NOMO-1 (cell line): ENCODE results near the gene EIF4G2.
A peak's percentile ranks its signal among the peaks of the same experiment; 100 is the strongest.

Experiments used
- DNase-seq, 2 experiments: peaks; one replicate each; lab custom pipeline; 2025; ENCODE audit not compliant: unreplicated experiment in 2 of 2; lab: John Stamatoyannopoulos, UW

Gene EIF4G2

DNA sequence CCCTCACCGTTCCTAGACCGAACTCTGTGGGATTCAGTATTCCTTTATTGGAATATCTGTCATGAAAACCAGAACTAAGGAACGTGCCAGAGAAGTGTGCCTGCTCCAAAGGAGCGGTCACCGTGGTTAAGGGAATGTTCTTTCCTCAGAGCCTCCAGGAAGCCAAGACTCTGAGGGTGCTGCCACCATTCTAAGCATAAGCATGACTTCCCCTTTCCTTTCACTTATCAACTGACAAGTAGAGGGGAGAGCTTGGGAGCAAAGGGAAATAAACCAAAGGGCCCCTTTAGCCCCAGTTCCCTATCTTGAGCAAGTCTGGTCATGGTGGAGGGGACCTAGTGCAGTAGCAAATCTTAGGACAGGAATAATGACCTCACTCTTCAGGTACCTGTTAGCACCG is 30.9 kb downstream of the EIF4G2 start:
- DNase-seq: peak; percentile 49 to 63

DNA sequence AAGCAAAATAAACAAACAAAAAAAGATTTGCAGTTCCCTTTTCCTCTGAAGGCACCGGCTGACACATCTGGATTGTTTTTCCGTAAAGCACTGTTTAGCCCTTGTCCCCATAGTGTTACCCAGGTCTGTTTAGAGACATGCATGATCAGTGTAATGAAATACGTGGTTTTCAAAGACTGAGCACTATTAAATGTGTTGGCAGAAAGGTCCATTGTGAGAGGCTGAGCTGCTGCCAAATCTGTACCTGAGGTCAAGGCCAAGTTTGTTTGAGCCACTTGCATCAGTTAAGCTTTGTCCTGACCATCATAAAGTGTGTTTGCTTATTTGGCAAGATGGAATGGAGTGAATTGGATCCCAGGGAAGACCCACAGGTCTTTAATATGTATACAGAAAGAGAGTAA is 31.3 kb downstream of the EIF4G2 start:
- no peak for DNase-seq

DNA sequence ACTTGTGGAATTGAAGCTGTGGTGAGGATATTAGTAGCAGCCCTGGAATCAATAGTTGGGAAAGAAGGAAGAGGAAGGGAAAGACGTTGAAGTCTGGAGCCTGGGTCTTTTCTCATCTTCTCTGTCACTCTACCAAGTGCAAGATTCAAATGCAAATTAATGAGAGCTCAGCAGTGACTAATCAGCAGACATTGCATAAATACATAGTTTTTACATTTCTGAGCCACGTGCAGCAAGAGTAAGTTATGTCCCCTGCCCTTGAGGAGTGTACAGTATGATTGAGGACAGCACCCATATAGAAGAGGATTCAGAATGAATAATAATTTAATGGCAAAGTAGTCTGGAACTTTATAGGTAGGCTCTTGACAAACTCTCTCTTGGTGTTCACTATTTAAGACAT is 33.9 kb downstream of the EIF4G2 start:
- no peak for DNase-seq

DNA sequence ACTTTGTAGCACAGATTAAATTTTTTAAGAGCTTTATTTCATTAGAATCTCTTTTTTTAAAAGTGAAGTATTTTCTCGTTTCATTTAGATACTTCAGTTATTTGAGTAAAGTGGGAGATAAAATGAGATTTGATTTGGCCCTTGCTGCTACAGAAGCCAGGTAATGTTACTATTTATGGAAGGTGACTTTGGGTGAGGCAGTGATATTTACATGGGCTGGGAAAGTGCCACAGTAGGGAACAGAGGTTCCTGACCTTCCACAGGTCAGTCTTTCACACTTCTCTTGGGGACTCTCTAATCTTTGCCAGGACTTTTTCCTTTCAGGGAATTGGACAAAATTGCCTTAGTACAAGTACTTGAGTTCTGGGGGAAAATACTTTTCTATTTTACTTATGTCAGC is 37.3 kb downstream of the EIF4G2 start:
- DNase-seq: no peak

DNA sequence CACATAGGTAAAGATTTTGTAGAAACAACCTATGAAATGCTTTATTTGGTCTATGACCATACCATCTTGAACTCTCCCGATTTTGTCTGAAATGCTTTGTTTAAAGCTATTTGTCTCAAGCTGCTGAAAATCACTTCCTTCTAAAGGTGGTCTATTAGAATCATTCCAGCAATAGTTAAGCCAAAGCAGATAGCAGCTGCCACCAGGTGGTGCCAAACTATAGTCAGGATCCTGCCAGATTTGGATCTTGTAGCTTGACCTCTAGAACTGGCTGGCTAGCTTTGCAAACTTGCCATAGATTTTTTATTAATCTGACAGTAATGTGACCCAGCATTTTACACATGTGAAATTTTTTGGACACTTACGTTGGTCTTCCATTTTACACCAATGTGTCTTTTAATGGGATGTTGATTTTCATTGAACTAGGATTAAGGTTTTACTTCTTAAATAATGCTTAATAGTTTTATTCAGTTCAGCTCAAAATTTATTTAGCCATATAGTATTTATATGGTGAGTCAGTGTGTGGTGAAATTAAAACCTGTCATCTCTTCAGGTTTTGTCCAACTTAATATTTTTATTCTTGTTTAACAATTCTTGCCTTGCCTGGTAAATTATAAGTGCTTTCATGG is 38.0 kb downstream of the EIF4G2 start:
- peak in 1 of 2 experiments; percentile 32 for DNase-seq

DNA sequence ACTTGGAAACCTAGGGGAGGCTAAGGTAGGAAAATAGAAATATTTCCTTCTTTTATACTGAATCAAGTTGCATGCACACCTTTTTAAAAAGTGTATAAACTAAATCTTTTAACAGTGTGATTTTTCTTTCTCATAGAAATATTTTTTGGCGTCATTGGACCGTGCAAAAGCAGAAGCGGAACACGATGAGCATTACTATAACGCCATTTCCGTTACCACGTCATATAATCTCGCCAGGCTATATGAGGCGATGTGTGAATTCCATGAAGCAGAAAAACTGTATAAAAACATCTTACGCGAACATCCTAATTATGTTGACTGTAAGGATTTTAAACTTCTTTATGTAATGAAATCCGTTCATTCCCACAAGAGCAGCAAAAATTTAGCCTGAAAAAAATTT is 44.3 kb downstream of the EIF4G2 start:
- no peak for DNase-seq

DNA sequence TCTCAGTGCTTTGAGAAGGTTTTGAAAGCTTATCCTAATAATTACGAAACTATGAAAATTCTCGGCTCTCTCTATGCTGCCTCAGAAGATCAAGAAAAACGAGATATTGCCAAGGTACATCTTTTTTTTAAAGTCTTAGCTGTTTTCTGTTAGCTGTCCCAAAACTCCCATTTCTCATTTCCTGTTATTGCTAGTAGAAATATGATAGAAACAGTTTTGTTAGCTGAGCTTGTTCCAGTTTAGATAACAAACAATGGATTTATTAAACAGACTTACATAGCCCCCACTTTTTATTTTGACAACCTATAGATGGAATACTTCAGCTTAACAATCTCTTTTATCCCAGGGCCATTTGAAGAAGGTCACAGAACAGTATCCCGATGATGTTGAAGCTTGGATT is 45.0 kb downstream of the EIF4G2 start:
- no peak for DNase-seq

DNA sequence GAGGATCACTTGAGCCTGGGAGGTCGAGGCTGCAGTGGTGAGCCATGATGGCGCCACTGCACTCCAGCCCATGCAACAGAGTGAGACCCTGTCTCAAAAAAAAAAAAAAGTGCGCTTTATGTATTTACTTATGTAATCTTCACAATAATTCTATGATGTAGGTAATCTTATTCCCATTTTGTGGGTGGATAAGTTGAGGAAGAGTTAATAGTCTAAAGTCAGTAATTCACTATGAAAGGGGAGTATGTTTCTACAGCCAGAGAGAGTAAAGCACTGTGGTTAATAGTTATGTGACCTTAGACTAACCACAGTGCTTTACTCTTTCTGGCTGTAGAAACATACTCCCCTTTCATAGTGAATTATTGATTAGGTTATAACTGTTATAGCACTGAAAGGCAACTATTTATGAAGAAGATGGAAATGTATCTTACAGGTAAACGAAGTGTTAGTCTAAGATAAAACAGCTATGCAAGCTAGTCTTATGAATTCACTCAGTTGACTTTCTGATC is 45.8 kb downstream of the EIF4G2 start:
- DNase-seq: no peak

DNA sequence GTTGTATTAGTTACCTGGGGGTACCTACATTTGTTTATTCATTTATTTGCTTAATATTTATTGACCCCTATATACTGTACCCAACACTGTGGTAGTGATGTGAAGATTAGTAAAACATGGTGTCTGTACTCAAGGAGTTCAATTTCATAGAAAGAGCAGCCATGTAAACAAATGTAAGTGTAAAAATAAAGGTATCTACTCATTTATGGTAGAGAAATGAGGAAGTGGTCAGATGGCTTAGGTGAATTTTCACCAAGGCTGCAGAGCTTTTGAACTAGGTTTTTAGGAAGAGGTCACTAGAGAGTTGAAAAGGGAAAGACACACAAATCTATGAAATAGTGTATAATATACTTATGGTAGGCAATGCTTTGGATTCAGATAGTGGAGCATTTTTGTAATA is 46.5 kb downstream of the EIF4G2 start:
- DNase-seq: peak; percentile 29 to 71

DNA sequence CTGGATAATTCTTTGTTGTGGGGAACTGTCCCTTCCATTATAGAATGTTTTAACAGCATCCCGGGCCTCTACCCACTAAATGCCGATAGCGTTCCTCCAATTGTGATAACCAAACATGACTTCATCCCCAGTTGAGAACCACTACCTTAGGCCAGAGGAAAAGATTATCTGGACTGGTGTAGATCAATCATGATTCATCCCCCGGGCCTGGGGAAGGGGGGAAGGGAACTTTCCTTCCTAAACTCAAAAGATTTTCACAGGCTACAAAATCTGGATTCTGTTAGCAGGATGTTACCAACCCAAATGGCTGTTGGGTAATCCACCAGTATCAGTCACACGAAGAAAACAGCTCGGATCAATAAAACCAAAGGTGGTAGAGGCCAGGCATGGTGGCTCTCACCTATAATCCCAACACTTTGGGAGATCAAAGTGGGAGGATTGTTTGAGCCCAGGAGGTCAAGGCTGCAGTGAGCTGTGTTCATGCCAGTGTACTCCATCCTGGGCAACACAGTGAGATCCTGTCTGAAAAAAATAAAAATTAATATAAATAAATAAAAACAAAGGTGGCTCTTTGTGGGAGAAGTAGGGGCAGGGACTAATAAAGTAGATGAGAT is 47.5 kb downstream of the EIF4G2 start:
- no peak for DNase-seq

DNA sequence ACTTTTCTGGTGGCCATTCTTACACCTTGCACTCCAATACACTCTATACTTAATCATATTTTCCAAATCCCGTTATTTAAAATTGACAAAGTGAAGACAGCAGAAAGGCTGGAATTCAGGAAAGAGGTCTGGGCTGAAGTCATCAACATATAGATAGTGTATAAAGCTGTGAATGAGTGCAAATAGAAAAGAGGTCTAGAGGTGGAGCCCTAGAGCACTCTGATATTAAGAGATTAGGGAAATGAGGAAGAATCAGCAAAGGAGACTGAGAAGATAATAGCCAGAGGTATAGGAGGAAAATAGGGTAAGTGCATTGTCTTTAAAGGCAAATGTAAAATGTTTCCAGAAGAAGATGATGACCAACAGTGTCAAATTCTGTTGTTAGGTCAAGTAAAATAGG is 49.8 kb downstream of the EIF4G2 start:
- DNase-seq: peak in 1 of 2 experiments; percentile 20

DNA sequence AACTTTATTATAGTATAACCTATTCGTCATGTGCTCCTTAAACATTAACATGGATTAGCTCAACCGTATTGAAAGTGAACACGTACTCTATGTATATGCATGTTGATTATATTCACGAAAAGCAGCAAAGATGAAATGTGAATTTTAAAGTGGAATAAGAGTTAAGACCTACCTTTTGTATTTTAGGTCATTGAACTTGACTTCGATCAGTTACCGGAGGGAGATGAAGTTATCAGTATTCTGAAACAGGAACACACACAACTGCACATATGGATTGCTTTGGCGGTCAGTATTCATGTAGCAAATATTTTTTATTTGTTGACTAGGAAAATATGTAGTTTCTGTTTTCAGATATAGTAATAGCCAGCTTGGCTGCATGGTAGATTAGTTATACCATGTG is 56.2 kb downstream of the EIF4G2 start:
- no peak for DNase-seq

DNA sequence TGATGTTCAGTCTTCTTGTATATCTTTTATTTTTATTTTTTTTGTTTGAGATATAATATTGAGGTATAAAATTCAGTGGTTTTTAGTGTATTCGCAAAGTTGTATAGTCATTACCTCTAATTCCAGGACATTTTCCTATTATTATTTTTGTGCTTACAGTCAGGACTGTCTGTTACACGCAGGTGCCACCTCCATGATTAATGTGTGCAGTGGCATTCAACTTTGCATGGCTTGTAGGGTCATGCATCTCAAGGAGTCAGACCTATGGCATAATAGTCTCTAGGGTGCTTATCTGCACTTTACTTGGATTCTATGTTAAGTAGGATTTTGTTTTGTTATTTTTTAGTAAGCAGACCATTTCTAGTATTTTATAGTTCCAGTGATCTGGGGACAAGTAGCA is 56.7 kb downstream of the EIF4G2 start:
- DNase-seq: peak in 1 of 2 experiments; percentile 3

DNA sequence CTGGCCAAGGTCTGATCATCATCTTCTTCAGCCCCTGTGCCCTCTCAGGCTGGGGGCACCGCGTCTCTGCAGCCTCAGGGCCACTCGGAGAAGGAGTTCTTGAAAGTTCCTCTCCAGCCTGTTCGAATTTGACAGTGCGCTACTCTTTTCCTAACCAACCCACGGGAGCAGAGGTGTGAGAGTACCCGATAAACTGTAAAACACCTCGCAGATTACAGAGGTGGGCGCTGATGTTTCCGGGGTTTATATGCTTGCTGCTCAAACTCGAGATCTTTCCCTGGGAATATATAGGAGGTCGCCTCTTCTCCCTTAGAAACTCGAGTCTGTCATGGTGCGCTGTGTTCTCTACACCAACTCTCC is 57.2 kb downstream of the EIF4G2 start:
- DNase-seq: peak in 1 of 2 experiments; percentile 21

DNA sequence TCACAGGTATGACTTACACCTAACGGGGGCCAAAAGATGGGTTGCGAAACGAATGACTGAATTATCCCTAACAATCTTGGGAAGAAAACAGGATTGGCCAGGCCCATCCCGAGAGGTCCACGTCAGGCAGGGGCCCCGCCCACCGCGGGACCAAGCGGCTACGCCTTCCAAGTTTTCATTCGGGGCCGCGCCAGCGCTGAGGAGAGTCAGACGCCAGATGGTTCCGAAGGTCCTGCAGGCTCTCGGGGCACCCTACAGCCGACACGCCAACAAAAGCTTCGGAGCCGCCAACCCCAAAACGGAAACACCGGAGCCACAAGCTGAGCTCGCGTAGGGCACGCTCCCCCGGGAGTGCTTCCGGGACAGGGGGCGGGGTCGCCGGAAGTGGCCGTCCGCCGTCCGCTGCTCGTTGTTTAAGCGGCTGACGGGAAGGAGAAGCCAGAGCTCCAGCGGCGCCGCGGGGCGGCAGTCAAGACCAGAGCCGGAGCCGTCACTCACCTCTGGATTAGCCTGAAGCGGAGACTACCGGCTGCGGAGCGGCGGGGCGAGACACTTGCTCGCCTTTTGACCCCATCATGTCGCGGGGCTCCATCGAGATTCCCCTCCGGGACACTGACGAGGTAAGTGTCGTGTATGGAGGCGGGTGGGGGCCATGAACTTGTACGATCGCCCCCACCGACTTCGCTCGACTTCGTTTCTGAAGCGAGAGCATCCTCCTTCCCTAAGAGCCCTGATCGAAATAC is 57.7 kb downstream of the EIF4G2 start, which contains the start of gene CTR9:
Gene CTR9, plus strand, starts transcription at position 409 of the 743 bp plus-strand sequence. Its CDS starts 167 bp downstream, at position 576.
- DNase-seq: peak; percentile 89

DNA sequence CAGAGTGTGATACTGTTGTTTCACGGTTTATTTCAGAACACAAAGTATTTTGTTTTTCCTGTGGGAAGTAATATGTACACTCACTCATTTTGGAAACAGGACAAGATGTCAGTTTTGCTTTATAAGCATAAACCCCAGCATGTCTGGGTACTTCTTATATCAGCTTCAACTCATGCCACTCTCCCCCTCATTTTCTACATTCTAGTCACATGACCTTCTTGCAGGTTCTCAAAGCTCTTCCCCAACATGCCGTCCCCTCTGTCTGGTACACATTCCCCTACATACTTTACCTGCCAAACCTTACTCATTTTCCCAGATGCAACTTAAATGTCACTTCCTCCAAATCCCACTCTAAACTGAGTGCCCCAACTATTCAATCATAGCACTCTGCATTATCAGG is 59.2 kb downstream of the EIF4G2 start:
- DNase-seq: no peak

DNA sequence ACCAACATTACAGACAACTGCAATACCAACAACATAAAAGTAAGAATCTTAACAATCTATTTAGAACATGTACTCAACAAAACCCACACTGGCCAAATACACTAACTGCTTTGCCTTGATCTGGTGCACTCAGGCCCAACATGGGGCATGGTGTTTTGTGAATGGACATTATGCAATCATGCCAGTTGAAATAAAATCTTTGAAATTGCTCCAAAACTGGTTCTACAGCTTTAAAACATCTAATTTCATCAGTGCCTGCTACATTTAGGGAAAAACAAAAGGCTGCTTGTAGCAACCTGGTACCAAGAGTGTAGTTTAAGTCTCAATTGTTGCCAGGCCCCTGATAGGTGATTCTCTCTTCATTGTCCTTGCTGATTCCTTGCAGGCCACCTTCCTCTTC is 61.0 kb downstream of the EIF4G2 start:
- no peak for DNase-seq
